Measurements from ENCODE around the gene XXYLT1. TPM values are rescaled to one million over a fixed set of nuclear protein-coding genes. Genes with fewer than 3 reads are reported as not detected.

Gene XXYLT1
- total RNA-seq, 3 donors from 2014 or later, result 7.2 to 13.0 (median 10.8) TPM

- H3K36me3 ChIP-seq, result no peaks in the 10 kb centered on the region
- no peaks in the 10 kb centered on the region for H3K27me3 ChIP-seq
- DNase-seq (ENCODE audit: low spot score in 2 of 2), result no peak
- H3K27ac ChIP-seq, result peak overlapping the region; percentile 17 to 42
- H3K4me3 ChIP-seq, result no peak overlapping the region
- H3K9me3 ChIP-seq, result no peaks in the 10 kb centered on the region
- H3K4me1 ChIP-seq, result peaks cover 9 to 10% of the 10 kb centered on the region in 2 donors
- intact Hi-C loops (cut with DNase I; ENCODE audit: low total_unique reads), result no loop called here
- TF ChIP-seq POLR2A (IDR thresholded peaks at IDR 0.05) (no peak), CTCF (IDR thresholded peaks at IDR 0.05) (no peak), POLR2AphosphoS5 (IDR thresholded peaks at IDR 0.05) (no peak)
These were observed 119.0 kb downstream of the XXYLT1 start for GRCh38 chr3:195151866-195152541.

DNA sequence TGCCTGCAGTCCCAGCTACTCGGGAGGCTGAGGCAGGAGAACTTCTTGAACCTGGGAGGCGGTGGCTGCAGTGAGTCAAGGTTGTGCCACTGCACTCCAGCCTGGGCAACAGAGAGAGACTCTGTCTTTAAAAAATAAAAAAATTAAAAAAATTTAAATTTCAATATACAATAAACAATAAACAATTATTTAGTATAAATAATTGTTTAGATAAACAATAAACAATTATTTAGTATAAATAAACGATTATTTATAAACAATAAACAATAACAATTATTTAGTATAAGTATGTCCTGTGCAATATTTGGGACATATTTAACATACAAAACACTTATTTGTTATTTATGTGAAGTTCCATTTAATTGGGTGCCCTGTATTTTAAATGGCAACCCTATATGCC lies 119.6 kb downstream of the XXYLT1 start:
- H3K27me3 ChIP-seq, result no peaks in the 10 kb centered on the region
- intact Hi-C loops (cut with DNase I; ENCODE audit: low total_unique reads), result no loop called here
- DNase-seq (ENCODE audit: low spot score in 2 of 2), result no peak
- H3K4me1 ChIP-seq, result peaks cover 9 to 10% of the 10 kb centered on the region in 2 donors
- no peak overlapping the region for H3K4me3 ChIP-seq
- TF ChIP-seq POLR2A (IDR thresholded peaks at IDR 0.05) (no peak), POLR2AphosphoS5 (IDR thresholded peaks at IDR 0.05) (no peak), CTCF (IDR thresholded peaks at IDR 0.05) (no peak)
- no peaks in the 10 kb centered on the region for H3K9me3 ChIP-seq
- peak overlapping the region; percentile 21 to 84 for H3K27ac ChIP-seq
- no peaks in the 10 kb centered on the region for H3K36me3 ChIP-seq

DNA sequence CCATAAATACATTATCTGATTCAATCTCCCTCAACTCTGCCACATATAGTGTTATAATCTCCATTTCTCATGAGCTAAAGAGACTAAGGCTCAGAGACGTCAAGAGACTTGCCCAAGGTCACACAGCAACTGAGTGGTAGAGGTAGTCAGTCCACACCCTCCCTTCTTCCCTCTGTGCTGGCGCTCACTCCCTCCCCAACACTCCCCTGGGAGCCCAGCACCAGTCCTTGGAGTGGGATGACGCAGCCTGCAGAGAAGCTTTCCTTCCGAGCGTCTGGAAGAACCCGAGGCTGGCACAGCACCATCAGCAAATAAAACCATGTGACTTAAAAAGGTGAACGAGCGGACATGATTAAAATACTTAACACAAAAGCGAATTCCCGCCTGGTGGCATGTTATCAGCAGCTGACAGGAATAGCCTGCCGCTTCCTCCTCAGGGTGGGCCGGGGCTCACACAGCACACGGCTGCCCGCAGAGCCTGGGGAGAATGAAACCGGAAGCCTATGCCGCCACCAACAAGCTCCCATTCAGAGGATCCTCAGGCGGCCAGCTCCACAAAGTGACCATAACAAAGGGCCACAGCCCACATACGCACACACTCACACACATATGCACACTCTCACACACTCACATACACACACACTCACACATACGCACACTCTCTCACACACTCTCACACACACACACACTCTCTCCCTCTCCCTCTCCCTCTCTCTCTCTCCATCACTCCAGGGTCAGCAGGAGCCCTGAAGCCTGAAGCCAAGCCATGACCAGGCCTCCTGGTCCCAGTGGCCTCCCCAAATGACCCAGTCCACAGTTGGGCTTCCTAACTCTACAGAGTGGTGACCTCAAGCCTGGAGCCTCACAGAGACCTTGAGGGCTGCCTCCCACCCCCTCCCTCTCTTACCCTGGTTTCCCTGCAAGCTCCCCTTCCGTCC lies 120.5 kb downstream of the XXYLT1 start:
- H3K36me3 ChIP-seq, result no peaks in the 10 kb centered on the region
- TF ChIP-seq CTCF (IDR thresholded peaks at IDR 0.05) (no peak), POLR2A (IDR thresholded peaks at IDR 0.05) (no peak), POLR2AphosphoS5 (IDR thresholded peaks at IDR 0.05) (peak in 1 of 3 donors; percentile 51)
- H3K4me1 ChIP-seq, result peaks cover 9 to 10% of the 10 kb centered on the region in 2 donors
- DNase-seq (ENCODE audit: low spot score in 2 of 2), result peak in 1 of 2 donors; percentile 56
- H3K4me3 ChIP-seq, result peak overlapping the region; percentile 5 to 26 (median 25)
- intact Hi-C loops (cut with DNase I; ENCODE audit: low total_unique reads), result no loop called here
- no peaks in the 10 kb centered on the region for H3K27me3 ChIP-seq
- H3K27ac ChIP-seq, result peak overlapping the region; percentile 33 to 84
- H3K9me3 ChIP-seq, result no peaks in the 10 kb centered on the region

GRCh38 chr3:195149292-195150030 lies 121.5 kb downstream of the XXYLT1 start:
- TF ChIP-seq CTCF (IDR thresholded peaks at IDR 0.05) (no peak), POLR2AphosphoS5 (IDR thresholded peaks at IDR 0.05) (no peak), POLR2A (IDR thresholded peaks at IDR 0.05) (no peak)
- no peaks in the 10 kb centered on the region for H3K36me3 ChIP-seq
- H3K9me3 ChIP-seq, result no peaks in the 10 kb centered on the region
- H3K27me3 ChIP-seq, result no peaks in the 10 kb centered on the region
- peaks cover 2 to 3% of the 10 kb centered on the region in 2 donors for H3K4me1 ChIP-seq
- no peak overlapping the region for H3K4me3 ChIP-seq
- intact Hi-C loops (cut with DNase I; ENCODE audit: low total_unique reads), result no loop called here
- peak overlapping the region; percentile 33 to 84 for H3K27ac ChIP-seq
- DNase-seq (ENCODE audit: low spot score in 2 of 2), result no peak
